ENCODE results near the gene VWF. TPM values are rescaled to one million over a fixed set of nuclear protein-coding genes. Genes with fewer than 3 reads are reported as not detected.

The VWF gene
- total RNA-seq, 1 experiment from 2014 or later, result not detected

GRCh38 chr12:5984873-5985272 is 139.6 kb downstream of the VWF start:
- no peak for DNase-seq (ENCODE audit: low read depth)

DNA sequence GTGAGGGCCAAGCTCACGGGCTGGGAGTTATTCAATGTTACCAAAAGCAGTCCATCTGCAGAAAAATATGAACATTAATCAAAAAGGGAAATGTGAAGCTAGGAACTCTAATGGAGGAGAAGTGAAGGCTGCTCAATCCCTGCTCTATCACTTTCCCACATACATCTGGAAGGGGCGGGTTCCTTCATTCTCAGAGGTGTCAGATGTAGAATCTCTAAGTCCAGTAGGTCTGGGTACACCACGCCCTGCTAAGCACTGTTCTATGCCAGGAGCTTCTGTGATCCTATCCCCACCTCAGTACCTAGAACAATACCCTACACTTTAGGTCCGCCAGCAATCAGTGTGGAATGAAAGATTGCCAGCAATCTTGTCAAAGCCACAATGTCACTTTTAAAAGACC is 142.4 kb downstream of the VWF start:
- no peak for DNase-seq (ENCODE audit: low read depth)

GRCh38 chr12:5977556-5977955 is 146.9 kb downstream of the VWF start:
- DNase-seq (ENCODE audit: low read depth), result peak; percentile 13

GRCh38 chr12:5976711-5977110 is 147.8 kb downstream of the VWF start:
- DNase-seq (ENCODE audit: low read depth), result no peak

GRCh38 chr12:5976196-5976595 is 148.3 kb downstream of the VWF start:
- DNase-seq (ENCODE audit: low read depth), result no peak

- DNase-seq (ENCODE audit: low read depth), result no peak
Observed at GRCh38 chr12:5973461-5974115, 150.9 kb downstream of the VWF start.

GRCh38 chr12:5972387-5972786 is 152.1 kb downstream of the VWF start:
- DNase-seq (ENCODE audit: low read depth), result no peak

- DNase-seq (ENCODE audit: low read depth), result no peak
Observed at GRCh38 chr12:5971194-5971850, 153.1 kb downstream of the VWF start.

DNA sequence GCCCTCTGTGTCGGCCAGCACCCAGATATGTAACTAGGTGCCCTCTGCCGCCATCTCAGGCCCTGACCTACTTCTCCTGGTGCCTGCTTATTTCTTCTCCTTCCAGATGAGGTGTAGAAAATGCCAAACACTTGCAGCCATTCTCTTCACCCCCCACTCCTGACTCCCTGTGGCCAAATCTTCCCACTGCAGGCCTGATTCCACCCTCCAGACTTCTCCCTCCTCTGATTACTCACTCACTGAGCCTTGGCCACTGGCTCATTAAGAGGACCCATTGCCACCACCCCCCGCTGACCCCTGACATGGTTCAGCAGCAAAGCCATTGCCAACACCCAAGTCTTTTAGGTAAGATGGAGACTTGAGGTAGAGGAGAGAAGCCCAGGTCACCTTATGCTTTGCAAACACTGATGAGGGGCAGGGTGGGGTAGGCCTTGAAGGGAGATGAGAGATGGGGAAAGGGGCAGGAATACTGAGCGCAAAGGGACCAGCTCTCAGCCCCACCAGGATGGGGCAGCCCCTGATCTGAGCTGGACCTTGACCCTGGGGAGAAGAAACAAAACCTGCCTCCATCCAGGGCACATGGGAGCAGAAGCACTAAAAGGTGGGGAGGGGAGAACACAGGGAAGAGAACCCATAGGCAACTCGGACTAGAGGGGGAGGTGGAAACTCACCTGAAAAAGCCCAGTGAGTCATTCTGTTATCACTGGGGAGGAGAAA is 154.3 kb downstream of the VWF start:
- DNase-seq (ENCODE audit: low read depth), result peak; percentile 20

DNA sequence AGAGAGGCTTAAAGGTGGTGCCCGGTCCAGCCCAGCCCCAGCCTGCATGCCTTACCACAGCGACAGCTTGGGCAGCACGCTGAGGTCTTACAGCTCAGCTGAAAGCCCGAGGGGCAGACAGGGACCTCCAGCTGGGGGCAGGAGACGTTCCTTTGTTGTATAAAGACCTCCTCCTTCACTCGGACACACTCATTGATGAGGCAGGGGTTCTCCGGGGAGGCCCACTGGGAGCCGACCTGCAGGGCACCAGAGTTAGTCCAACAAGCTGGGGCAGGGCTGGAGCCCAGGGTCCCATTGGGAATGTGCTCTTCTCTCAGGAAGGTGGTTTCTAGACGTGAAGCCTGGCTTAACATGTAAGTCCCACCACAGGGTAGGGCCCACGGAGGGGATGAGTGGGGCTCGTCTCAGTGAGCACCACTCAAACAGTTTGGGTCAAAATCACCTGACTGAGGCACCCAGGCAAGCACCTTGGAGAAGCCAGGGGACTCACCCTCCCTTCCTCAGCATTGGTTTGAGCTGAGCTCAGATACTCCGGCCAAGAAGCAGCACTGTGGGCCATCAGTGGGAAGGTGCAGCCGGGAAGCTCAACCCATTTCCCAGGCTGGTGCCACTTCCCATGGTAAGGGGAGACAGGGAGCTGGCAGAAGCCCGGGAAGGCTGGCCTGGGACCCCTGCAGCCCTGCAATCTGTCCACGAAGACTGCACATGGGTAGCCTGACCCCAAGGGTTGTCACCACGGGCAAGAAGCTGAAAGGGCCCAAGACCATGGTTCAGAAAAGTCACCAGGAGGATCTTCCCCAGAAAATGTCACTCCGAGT is 155.1 kb downstream of the VWF start:
- no peak for DNase-seq (ENCODE audit: low read depth)

GRCh38 chr12:5967645-5968415 is 156.6 kb downstream of the VWF start:
- no peak for DNase-seq (ENCODE audit: low read depth)

GRCh38 chr12:5966486-5967095 is 157.9 kb downstream of the VWF start:
- no peak for DNase-seq (ENCODE audit: low read depth)

- DNase-seq (ENCODE audit: low read depth), result peak; percentile 72
Observed at GRCh38 chr12:5965950-5966383, 158.5 kb downstream of the VWF start.

GRCh38 chr12:5964913-5965900 is 159.3 kb downstream of the VWF start:
- DNase-seq (ENCODE audit: low read depth), result peak; percentile 59

GRCh38 chr12:5963515-5963914 is 161.0 kb downstream of the VWF start:
- DNase-seq (ENCODE audit: low read depth), result no peak

GRCh38 chr12:5960783-5961182 is 163.7 kb downstream of the VWF start:
- no peak for DNase-seq (ENCODE audit: low read depth)

DNA sequence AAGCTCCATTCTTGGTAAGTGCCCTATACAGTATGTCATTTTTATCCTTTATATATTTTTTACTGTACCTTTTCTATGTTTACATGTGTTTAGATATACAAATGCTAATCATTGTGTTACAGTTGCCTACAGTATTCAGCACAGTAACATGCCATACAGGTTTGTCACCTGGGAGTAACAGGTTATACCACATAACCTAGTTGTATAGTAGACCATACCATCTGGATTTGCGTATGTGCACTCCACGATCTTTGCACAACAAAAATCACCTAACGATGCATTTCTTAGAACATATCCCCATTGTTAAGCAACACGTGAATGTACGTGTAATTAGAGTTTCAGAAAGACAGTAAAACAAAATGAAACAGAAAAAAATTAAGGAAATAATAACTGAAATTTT is 167.5 kb downstream of the VWF start:
- no peak for DNase-seq (ENCODE audit: low read depth)

DNA sequence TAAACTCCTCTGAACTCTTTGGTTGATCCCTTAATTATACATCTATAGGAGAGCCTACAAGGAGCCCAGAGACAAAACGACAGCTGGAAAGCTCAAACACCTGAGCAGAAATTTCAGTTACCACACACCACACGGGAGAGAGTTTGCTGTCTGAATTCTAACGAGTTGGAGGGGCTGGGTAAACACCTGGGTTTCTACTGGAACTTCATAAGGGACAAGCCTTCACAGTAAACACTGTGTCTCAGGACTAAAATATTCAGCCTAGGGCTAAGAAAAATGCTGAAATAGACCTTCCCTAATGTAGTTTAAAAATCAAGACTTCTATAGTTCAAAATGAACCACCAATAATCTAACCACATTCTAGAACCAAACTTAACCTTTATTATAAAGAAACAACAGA is 169.8 kb downstream of the VWF start:
- DNase-seq (ENCODE audit: low read depth), result no peak

DNA sequence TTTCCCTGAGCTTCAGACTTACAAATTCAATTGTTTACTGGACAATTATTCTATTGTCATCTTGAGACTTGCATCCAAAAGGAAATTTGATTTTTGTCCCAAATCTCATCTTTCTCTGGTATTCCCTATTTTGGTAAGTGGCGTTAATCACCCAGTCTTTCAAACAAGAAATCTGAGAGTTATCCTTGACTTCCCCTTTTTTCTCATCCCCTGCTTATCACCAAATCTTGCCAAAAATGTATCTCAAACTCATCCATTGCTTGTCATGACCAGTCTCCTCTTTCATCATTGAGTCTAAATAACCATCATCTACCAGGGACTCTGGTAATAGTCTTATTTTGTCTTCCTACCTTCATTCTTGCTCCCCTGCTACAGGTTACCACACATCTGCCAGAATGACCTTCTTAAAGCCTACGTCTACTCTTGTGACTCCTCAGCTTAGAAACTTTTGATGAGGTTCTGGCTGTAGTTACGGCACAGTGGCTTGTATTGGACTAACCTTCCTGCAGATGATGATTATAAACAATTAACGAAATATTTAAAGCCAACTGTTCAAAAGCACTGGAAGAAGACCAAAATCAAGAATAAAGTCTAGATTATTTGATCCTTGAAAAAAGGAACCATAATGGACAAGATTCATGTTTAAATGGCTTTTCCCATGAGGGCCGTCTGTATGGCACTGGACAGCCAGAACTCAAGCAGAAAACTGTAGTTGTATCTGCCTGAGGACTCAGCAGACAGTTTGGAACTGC is 170.5 kb downstream of the VWF start:
- no peak for DNase-seq (ENCODE audit: low read depth)
